Measurements from ENCODE around the gene TAF13. TPM values are rescaled to one million over a fixed set of nuclear protein-coding genes. Genes with fewer than 3 reads are reported as not detected.

Gene TAF13
- total RNA-seq, 3 donors from 2014 or later (not counting 1 experiment from before 2014, with no cell fraction given) = 44.4 to 54.5 (median 47.2) TPM

DNA sequence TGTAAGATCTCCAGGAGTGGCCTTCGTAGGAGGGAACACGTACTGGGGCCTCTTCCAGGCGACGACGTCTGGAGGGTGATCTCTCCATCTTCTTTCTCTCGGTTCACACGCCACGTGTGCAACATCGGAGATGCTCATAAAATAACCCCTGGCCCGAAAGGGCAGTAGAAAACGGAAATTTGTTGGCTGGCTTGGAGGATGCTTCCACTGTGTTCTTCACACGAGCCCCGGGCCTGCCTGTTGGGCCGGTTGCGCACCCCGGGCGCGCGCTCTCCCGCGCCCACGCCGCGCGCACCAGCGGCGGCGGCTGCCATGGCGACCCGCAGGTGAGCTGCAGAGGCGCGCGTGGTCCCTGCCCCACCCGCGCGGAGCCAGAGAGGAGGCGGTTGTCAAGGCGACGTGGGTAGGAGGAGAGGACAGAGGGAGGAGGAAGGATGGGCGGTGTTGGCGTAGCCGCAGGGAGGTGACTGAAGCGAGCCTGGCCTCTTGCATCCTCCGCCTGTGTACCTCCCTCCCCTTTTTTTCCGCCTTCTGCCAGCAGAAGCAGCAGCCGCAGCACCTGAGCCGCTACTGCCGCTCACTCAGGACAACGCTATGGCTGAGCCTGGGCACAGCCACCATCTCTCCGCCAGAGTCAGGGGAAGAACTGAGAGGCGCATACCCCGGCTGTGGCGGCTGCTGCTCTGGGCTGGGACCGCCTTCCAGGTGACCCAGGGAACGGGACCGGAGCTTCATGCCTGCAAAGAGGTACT lies 38.0 kb upstream of the TAF13 start, which contains the start of gene ELAPOR1:
ELAPOR1 (plus strand) TSS at position 526 of the 752 bp plus-strand sequence; CDS start at position 595, 69 bp downstream.
- peak within 1 kb of the TSS; percentile 96 for H3K4me3 Mint-ChIP-seq
- H3K4me1 Mint-ChIP-seq = peaks cover 21 to 29% of the 10 kb centered on the region in 2 donors
- TF ChIP-seq, protein P1, sequence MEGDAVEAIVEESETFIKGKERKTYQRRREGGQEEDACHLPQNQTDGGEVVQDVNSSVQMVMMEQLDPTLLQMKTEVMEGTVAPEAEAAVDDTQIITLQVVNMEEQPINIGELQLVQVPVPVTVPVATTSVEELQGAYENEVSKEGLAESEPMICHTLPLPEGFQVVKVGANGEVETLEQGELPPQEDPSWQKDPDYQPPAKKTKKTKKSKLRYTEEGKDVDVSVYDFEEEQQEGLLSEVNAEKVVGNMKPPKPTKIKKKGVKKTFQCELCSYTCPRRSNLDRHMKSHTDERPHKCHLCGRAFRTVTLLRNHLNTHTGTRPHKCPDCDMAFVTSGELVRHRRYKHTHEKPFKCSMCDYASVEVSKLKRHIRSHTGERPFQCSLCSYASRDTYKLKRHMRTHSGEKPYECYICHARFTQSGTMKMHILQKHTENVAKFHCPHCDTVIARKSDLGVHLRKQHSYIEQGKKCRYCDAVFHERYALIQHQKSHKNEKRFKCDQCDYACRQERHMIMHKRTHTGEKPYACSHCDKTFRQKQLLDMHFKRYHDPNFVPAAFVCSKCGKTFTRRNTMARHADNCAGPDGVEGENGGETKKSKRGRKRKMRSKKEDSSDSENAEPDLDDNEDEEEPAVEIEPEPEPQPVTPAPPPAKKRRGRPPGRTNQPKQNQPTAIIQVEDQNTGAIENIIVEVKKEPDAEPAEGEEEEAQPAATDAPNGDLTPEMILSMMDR (IDR thresholded peaks at IDR 0.05) = no peak
- Histone ChIP-seq H3K4me3 (ENCODE audit: low read length) (peak within 1 kb of the TSS; percentile 36), H3K27me3 (ENCODE audit: control insufficient read depth, insufficient read depth, low read length) (no peaks in the 10 kb centered on the region), H3K36me3 (ENCODE audit: control insufficient read depth, insufficient read depth, low read length) (no peaks in the 10 kb centered on the region), H3K4me1 (ENCODE audit: control insufficient read depth, insufficient read depth, low read length) (peaks cover 21% of the 10 kb centered on the region), H3K9me3 (ENCODE audit: control insufficient read depth, insufficient read depth, low read length) (no peaks in the 10 kb centered on the region), H3K27ac (ENCODE audit: low read length) (no peak within 1 kb of the TSS)
- ATAC-seq = peak; percentile 71 to 84 (median 84)
- WGBS (ENCODE audit: insufficient coverage) = 2% methylated on average over 56 of the region's 56 CpGs
- intact Hi-C loops (cut with micrococcal nuclease) = loop anchor here (2.0 to 5.0 kb wide), 3 partner anchors 71 to 236 kb away; partner anchors contain the start of genes CLCC1, GPSM2 and WDR47
- H3K9me3 Mint-ChIP-seq = no peaks in the 10 kb centered on the region
- peaks cover 15 to 28% of the 10 kb centered on the region in 2 donors for H3K27me3 Mint-ChIP-seq (ENCODE audit: low read depth in 2 of 2)
- H3K27ac Mint-ChIP-seq = peak within 1 kb of the TSS; percentile 95 to 97
- no peaks in the 10 kb centered on the region for H3K36me3 Mint-ChIP-seq
- peak; percentile 58 to 96 for DNase-seq

DNA sequence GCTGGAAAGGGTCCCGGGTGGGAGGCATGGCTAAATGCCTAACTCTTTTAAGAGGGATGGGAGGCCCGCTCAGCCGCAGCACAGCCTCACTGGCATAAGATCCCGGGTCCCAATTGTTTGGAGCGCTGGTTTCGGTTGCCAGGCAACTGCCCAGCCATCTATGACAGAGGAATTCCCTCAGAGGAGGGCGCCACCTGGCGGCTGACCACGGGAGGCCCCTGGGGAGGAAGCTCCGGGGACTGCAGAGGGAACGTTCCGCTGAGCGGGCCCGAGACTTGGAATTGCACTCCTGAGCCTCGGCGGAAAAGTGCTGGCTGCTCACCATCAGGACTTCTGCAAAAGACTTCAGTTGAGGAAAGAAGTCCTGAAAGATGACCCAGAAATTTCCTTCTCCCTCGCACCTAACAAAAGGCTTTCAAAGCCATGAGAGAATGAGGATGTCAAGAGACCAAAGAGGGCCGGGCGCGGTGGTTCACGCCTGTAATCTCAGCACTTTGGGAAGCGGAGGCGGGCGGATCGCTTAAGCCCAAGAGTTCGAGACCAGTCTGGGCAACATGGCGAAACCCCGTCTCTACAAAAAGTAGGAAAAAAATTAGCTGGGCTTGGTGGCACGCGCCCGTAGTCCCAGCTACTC lies 37.0 kb upstream of the TAF13 start:
- ATAC-seq = peak; percentile 73 to 86 (median 76)
- Mint-ChIP-seq H3K27ac (peak overlapping the region; percentile 95 to 97), H3K36me3 (no peaks in the 10 kb centered on the region), H3K4me1 (peaks cover 21 to 29% of the 10 kb centered on the region in 2 donors), H3K27me3 (ENCODE audit: low read depth in 2 of 2) (peaks cover 15 to 22% of the 10 kb centered on the region in 2 donors), H3K9me3 (no peaks in the 10 kb centered on the region), H3K4me3 (peak overlapping the region; percentile 96)
- WGBS (ENCODE audit: insufficient coverage) = 9% methylated on average over 31 of the region's 31 CpGs
- Histone ChIP-seq H3K4me1 (ENCODE audit: control insufficient read depth, insufficient read depth, low read length) (peaks cover 21% of the 10 kb centered on the region), H3K9me3 (ENCODE audit: control insufficient read depth, insufficient read depth, low read length) (no peaks in the 10 kb centered on the region), H3K4me3 (ENCODE audit: low read length) (peak overlapping the region; percentile 19), H3K36me3 (ENCODE audit: control insufficient read depth, insufficient read depth, low read length) (no peaks in the 10 kb centered on the region), H3K27ac (ENCODE audit: low read length) (peak overlapping the region; percentile 22), H3K27me3 (ENCODE audit: control insufficient read depth, insufficient read depth, low read length) (no peaks in the 10 kb centered on the region)
- intact Hi-C loops (cut with micrococcal nuclease) = loop anchor here (1.0 to 5.0 kb wide), 6 partner anchors 12 to 284 kb away; partner anchors contain the start of genes CLCC1, GPSM2 and WDR47
- peak; percentile 90 to 94 for DNase-seq
- TF ChIP-seq, protein P1 (IDR thresholded peaks at IDR 0.05) = peak; percentile 99

DNA sequence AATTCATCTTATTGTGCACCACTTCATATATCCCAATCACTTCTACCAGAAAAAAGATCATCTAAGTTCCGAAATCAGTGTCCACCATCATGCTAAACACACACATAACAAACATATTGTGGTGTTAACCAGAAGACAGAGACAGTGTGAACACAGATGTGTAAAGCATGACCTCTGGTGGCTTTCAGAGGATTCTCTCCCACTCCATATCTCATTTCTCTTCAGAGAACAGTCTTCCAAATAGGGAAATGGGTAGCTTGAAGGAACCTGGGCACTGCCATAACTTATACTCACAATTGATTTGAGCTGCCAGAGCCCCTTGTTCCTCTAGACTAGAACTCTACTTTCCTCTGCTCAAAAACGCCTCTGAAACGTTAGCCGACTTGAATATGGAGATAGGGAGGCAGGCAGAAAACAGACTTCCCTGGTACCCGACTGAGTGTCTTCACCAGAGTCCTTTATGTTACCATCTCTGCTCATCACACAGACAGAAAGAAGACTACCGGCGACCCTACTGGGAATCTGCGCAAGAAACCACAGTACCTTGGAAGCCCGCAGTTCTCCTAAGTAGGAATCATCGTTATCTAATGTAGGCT lies 36.4 kb upstream of the TAF13 start:
- Mint-ChIP-seq H3K9me3 (no peaks in the 10 kb centered on the region), H3K4me3 (peak overlapping the region; percentile 96), H3K27ac (peak overlapping the region; percentile 95 to 97), H3K4me1 (peaks cover 21 to 29% of the 10 kb centered on the region in 2 donors), H3K27me3 (ENCODE audit: low read depth in 2 of 2) (peaks cover 15 to 20% of the 10 kb centered on the region in 2 donors), H3K36me3 (no peaks in the 10 kb centered on the region)
- Histone ChIP-seq H3K27ac (ENCODE audit: low read length) (peak overlapping the region; percentile 22), H3K27me3 (ENCODE audit: control insufficient read depth, insufficient read depth, low read length) (no peaks in the 10 kb centered on the region), H3K9me3 (ENCODE audit: control insufficient read depth, insufficient read depth, low read length) (no peaks in the 10 kb centered on the region), H3K4me1 (ENCODE audit: control insufficient read depth, insufficient read depth, low read length) (peaks cover 21% of the 10 kb centered on the region), H3K36me3 (ENCODE audit: control insufficient read depth, insufficient read depth, low read length) (no peaks in the 10 kb centered on the region), H3K4me3 (ENCODE audit: low read length) (no peak overlapping the region)
- TF ChIP-seq, protein P1 (IDR thresholded peaks at IDR 0.05) = no peak
- DNase-seq (peak in 1 of 2 donors; percentile 57), ATAC-seq (peak in 1 of 3 donors; percentile 28)
- intact Hi-C loops (cut with micrococcal nuclease) = loop anchor here (1.0 to 5.0 kb wide), 6 partner anchors 12 to 284 kb away; partner anchors contain the start of genes CLCC1, GPSM2 and WDR47
- WGBS (ENCODE audit: insufficient coverage) = 33% methylated on average over 10 of the region's 10 CpGs
